D721Med (cell line): ENCODE measurements around the gene HOXA3.

Experiments used
- DNase-seq: peaks from one replicate; pipeline ENCODE4 v3.0.0; 2011; ENCODE audit warnings: low spot score; ENCODE audit not compliant: insufficient read length
- FAIRE-seq: peaks from 2 replicates; lab custom pipeline; 2011; peaks lifted over from hg19 to GRCh38; lab: Jason Lieb, UNC
- TF ChIP-seq, protein P1 (sequence below): IDR thresholded peaks from 2 replicates; pipeline ENCODE4 v1.5.1; 2012; ENCODE audit warnings: mild to moderate bottlenecking, control low read depth; ENCODE audit not compliant: insufficient read depth; ENCODE audit errors: missing control alignments

The HOXA3 gene

DNA sequence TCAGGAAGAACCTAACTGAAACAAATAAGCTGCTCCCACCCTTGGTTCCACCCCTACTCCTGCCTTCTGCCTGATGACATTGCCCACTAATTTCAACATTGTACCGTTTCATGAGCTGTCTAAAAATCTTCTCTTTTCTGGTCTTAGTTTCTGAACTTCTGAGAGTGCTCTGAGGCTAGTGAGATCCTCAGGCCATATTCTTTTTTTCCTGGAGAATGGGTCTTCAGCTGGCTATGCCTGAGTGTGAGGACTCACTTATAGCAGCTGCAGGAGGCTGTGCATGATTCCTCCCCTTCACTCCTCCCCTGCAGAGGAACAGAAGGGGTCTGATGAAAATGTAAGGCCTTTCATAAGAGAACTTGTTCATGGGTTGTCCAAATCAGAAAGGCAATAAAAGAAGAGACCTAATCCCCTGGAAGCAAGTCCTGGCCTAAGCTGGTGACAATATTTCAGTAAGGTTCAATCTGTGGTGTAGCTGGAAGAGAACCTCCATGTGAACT, 32.9 kb downstream of the HOXA3 start:
- TF ChIP-seq, protein P1, sequence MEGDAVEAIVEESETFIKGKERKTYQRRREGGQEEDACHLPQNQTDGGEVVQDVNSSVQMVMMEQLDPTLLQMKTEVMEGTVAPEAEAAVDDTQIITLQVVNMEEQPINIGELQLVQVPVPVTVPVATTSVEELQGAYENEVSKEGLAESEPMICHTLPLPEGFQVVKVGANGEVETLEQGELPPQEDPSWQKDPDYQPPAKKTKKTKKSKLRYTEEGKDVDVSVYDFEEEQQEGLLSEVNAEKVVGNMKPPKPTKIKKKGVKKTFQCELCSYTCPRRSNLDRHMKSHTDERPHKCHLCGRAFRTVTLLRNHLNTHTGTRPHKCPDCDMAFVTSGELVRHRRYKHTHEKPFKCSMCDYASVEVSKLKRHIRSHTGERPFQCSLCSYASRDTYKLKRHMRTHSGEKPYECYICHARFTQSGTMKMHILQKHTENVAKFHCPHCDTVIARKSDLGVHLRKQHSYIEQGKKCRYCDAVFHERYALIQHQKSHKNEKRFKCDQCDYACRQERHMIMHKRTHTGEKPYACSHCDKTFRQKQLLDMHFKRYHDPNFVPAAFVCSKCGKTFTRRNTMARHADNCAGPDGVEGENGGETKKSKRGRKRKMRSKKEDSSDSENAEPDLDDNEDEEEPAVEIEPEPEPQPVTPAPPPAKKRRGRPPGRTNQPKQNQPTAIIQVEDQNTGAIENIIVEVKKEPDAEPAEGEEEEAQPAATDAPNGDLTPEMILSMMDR: no peak
- FAIRE-seq: no peak

DNA sequence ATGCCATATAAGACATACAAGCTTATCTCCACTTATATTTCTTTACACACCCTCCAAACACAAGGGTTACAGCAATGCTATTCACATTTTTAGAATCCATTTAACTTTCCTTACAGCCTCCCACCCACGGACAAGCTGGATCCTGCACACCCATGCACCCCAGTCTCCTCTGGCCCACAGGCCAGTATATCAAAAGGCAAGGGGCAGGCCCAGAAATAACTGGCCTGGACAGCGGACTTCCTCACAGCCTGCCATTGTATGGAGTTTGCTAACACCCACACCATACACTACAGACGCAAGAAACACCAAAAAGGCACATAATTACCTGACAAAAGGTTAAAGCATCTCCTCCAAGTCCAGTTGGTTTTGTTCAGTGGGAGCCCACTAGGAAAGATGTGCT, 33.8 kb downstream of the HOXA3 start:
- TF ChIP-seq, protein P1: no peak
- FAIRE-seq (no peak), DNase-seq (no peak)

More for the DNA sequence above, 32.9 kb downstream of the HOXA3 start:
- no peak for DNase-seq

DNA sequence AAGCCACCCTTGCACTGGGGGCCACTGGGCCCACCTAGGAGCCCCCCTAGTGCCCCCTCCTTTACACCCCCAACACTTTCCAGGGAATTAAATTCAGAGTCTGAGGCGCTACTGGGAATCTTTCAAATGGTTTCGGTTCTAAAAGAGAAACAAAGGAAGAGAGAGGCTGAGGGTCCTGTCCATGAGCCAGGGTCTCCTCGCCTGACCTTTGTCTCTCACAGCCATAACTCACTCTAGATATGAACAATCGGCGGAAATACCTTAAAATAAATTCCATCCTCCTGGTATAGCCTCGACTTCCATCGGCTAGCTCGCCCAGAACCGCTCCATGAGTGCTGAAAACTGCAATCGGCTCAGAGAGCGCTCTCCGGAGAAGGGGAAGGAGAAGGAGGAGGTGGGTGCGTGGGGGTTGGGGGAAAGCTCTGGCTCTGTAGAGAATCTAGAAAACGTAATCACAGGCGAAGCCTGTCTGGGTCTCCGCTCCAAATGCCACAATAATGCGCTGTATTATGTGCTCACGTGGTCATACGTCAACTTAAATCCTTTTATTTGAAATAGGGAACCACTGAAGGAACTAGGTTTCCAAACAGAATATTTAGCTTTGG, 34.4 kb downstream of the HOXA3 start:
- FAIRE-seq: no peak
- TF ChIP-seq, protein P1: no peak
- no peak for DNase-seq

DNA sequence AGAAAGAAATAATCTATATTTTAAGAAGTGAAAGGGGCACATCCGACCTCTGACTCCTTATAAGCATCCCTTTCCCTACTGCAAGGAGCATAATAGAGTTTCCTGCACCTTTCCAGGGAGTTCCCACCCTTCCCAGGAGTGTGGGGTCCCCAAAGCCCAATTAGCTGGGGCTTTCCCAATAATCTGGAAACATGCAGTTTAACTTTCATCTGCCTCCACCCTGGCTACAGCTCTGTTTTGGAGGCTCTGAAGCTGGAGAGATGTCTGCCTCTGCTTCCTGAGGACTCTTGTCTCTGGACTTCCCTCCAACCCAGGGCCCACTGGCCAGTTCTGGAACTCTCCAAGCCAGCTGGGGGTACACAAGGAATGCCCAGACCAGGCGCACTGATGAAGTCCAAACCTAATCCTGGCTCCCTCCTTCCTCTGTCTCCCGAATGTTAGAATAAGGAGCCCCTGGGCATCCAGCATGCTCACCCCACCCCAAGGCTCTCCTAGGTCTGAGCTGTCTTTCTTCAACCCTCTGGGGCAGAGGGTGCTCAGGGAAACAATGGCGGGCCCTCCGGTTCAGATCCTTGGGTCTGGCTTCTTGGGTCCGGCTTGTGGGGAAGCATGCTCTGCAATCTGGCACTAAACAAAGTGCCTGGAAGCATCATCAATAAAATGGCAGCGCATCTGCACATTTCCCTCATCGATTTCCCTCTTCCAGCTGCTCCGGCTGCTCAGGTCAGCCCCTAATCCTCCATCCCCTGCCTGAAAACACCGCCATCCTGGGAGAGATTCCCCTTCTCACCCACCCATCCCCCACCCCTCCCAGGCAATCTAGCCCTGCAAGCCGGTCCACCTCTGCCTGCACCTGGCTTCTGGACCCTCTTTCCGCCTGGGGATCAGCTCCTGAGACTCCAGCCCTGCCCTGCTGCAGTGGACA, 35.2 kb downstream of the HOXA3 start:
- TF ChIP-seq, protein P1: no peak
- DNase-seq (no peak), FAIRE-seq (no peak)

DNA sequence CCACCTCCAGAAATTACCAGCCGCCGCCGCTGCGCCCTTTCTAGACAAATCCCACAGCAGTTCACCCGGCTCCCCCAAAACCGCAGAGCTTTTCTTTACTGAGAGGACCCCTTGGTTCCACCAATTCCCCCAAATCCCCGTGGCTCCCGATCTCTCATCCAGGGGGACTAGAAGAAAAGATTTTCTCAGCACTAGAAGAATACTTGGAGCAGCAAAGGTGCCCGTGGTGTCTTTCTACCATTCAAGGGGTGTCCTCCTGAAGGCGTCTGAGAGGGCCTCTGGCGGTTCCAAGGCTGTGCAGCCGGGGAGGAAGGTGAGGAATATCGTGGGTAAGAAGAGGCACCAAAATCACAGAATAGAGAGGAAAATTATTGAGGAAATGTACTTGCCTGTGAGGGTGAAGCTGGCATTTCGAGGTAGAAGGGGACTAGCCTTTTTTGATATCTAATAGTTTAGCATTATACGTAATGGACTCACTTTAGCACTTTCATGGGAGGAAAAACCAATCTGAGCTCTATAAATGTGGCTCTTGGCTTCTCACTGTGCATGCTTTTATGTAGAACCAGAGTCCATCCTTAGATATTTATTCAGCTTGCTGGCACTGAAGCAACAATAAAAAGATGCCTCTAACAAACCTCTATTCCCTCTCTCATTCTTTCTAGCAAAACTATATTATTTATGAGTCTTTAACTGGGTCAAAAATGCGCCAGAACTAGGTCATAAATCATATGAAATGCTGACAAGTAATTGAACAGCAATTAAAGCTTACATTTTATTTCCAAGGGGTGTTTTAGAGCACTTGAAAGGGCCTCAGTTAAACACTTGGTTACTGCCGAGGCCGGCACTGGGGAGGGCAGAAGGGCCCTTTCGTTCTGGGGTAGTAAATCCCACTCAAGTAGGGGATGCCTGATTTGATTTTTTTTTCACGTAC, 36.1 kb downstream of the HOXA3 start:
- no peak for FAIRE-seq
- TF ChIP-seq, protein P1: no peak

DNA sequence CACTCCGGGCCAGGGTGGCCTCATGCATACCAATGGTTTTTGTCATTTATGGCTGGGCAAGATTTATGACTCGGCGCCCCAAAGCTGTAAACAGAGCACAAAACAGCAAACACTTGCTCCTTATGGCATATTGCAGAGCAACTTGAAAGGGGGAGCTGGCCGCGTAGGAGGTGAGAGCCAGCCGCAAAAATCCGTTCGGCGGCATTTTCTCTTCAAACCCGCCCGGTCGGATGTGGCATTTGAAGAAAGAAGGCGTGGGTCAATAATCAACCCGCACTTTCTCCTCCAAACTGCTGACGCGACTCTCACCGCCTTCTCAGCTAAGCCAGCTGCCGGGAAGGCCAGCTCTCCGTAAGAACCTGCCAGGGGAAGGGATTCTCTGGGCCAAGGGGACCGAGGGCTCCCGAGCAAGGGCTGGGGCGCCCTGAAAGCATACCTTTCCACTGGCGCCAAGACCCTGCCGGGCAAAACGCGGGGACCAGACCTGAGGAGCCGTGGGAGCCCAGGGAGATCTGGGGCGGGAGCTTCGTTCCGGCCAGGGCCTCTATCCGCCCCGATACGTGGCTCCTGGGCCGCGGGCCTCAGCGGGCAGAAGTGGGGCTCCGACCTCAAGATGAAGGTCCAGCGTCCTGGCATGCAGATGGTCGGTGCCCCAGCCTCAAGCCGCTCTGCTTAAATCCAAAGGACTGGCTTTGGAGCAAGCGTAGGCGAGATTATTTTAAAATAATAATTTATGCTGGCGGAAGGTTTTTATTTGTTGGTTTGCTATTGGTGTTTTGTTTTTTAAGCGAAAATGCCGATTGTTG, 37.0 kb downstream of the HOXA3 start:
- DNase-seq: no peak
- TF ChIP-seq, protein P1: no peak
- no peak for FAIRE-seq

More for the DNA sequence above, 36.1 kb downstream of the HOXA3 start:
- no peak for DNase-seq
